ENCODE results near the gene BPHL.
A peak's percentile ranks its signal among the peaks of the same experiment; 100 is the strongest.
"Not testable (repeated sequence)": the region's sequence is repeated elsewhere in the genome, so short reads cannot be mapped to it uniquely, and the experiment has no call there.

The BPHL gene

DNA sequence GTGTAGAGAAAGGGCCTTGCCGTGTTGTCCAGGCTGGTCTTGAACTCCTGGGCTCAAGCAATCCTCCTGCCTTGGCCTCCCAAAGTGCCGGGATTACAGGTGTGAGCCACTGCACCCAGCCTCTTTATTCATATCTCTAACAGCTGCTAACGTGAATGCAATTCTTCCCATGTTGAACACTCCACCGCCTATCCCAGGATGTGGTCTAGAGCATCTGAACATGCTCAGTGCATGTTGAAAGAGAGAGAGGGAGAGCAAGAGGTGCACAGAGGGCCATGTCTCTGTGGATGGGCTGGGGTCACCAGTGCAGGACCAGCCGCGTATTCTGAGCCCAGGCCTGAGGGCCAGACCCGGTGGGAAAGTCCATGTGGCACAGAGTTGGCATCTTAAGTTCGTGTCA lies 26.1 kb downstream of the BPHL start:
- H3K4me3 ChIP-seq (ENCODE audit: control insufficient read depth, low read depth, low read length): no peak overlapping the region
- TF ChIP-seq, protein P1, sequence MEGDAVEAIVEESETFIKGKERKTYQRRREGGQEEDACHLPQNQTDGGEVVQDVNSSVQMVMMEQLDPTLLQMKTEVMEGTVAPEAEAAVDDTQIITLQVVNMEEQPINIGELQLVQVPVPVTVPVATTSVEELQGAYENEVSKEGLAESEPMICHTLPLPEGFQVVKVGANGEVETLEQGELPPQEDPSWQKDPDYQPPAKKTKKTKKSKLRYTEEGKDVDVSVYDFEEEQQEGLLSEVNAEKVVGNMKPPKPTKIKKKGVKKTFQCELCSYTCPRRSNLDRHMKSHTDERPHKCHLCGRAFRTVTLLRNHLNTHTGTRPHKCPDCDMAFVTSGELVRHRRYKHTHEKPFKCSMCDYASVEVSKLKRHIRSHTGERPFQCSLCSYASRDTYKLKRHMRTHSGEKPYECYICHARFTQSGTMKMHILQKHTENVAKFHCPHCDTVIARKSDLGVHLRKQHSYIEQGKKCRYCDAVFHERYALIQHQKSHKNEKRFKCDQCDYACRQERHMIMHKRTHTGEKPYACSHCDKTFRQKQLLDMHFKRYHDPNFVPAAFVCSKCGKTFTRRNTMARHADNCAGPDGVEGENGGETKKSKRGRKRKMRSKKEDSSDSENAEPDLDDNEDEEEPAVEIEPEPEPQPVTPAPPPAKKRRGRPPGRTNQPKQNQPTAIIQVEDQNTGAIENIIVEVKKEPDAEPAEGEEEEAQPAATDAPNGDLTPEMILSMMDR (IDR thresholded peaks at IDR 0.05; ENCODE audit: control insufficient read depth, insufficient read depth, low read depth, low read length, missing control alignments): no peak
- DNase-seq (ENCODE audit: low read depth): no peak

DNA sequence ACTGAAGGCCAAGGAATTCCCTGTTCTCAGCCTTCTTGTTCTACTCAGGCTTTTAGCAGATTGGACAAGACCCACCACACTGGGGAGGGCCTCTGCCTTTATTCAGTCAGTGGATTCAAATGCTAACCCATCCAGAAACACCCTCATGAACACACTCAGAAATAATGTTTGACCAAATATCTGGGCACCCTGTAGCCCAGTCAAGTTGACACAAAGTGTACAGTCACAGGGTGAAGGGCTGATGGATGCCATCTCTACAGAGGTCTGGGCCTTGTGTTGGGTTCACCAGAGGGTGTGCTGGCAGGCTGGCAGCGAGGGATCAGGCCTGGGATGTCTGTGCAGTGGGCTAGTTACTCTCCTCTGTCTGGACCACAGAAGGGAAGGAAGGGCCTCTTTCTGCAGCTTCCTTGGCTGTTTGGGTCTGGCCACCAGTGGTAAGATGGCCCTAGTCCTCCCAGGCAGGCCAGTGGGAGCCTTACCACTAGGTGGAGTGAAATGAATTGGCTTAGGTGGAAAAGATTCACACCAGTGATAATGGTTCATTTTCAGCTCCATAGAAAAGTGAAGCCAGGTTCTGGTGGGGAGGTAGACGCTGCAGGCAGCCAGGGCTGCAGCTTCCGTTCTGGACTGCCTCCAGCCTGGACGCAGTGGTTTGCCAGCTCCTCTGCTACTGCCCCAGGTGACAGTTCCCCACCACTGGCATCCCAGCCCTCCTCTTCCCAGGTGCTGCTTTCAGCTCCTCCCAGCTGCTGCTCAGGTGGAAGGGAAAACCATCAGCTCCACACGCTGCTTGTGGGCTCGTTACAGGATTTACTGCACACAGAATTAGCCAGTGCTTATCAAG lies 29.6 kb downstream of the BPHL start:
- DNase-seq (ENCODE audit: low read depth): no peak
- no peak overlapping the region for H3K4me3 ChIP-seq (ENCODE audit: control insufficient read depth, low read depth, low read length)
- TF ChIP-seq, protein P1 (IDR thresholded peaks at IDR 0.05; ENCODE audit: control insufficient read depth, insufficient read depth, low read depth, low read length, missing control alignments): no peak

DNA sequence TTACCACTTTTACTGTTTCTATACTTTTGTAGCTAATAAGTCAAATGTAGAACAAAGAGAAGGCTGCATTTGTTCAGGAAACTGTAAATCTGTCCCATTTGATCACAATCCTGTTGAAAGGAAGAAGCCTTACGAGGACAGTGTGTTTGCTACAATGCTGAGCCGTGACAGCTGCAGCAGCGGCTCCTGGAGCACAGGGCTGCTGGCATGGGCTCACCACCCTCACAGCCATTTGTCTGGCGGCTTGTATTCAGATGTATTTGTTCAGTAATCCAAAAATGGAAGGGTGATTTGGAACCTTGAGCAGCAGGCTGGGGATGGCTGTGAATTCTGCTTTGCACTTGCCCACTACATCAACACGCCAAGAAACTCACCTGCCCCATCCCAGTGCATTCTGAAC lies 33.2 kb downstream of the BPHL start:
- DNase-seq (ENCODE audit: low read depth): no peak
- no peak overlapping the region for H3K4me3 ChIP-seq (ENCODE audit: control insufficient read depth, low read depth, low read length)
- TF ChIP-seq, protein P1 (IDR thresholded peaks at IDR 0.05; ENCODE audit: control insufficient read depth, insufficient read depth, low read depth, low read length, missing control alignments): no peak

DNA sequence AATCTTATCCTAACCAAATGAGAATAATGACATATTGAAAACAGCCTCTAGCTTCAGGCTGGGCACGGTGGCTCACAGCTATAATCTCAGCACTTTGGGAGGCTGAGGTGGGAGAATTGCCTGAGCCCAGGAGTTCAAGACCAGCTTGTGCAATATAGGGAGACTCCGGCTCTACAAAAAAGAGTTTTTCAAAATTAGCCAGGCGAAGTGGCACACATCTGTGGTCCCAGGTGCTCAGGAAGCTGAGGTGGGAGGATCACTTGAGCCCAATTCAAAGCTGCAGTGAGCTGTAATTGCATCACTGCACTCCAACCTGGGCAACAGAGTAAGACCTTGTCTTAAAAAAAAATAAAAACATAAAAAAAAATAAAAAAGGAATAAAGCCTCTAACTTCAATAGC lies 34.2 kb downstream of the BPHL start:
- TF ChIP-seq, protein P1 (IDR thresholded peaks at IDR 0.05; ENCODE audit: control insufficient read depth, insufficient read depth, low read depth, low read length, missing control alignments): no peak
- no peak overlapping the region for H3K4me3 ChIP-seq (ENCODE audit: control insufficient read depth, low read depth, low read length)
- DNase-seq (ENCODE audit: low read depth): no peak

DNA sequence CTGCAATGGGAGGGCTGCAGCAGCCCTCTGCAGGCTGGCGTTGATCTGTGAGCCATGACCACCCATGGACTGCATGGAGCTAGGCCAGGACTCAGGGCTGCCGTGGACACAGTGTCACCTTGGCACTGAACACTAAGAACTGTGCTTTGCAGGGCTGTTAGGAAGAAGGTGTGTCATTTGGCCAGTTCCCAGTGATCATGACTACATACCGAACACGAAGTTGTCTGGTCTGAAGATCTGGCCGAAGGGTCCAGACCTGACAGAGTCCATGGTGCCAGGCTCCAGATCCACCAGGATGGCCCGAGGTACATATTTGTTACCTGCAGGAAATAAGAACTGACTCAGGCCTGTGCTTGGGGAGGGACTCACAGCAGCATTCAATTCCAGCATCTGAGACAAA lies 36.9 kb downstream of the BPHL start:
- H3K4me3 ChIP-seq (ENCODE audit: control insufficient read depth, low read depth, low read length); DNase-seq (ENCODE audit: low read depth): not testable (repeated sequence)

DNA sequence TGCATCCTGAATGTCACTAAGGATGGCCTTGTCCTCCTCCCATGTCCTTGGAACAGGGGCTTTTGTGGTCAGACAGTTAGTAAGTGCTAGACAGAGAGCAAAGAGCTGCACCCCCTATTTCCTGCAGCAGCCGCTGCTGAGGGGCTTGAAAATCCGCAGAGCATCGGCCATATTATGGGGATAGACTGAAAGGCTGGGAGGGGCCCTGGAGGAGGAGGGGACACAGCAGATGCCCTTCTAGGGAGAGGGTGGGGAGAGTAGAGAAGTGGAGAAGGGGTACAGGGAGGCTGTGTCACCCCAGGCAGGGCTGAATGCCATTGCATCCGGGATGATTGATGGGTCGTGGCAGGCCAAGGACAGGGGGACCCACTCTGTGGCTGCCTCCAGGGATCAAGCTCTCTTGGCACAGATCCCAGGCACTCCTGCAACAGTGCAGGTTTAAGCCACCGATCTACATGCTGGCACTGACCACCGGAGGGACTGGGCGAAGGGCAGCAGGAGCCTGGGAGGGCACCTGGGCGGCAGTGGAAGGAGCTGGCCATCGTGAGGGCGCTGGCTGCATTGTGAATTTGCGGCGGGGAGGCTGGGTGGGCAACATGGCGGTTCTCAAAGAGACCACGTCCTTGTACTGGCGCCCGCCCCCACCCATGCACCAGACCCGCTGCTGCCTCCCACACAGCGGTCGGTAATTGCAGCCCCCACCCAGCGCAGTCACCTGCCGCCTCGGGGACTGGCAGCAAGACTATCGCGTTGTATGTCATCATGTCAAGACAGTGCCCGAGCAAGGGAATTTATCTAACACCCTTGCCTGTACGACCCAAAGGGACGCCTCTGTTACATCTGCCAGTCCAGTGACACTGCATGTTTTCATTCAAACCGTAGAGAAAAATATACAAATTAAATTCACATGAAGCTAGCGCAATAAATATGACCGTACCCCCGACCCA lies 37.9 kb downstream of the BPHL start:
- DNase-seq (ENCODE audit: low read depth): not testable (repeated sequence)
- peak overlapping the region; percentile 62 for H3K4me3 ChIP-seq (ENCODE audit: control insufficient read depth, low read depth, low read length)

DNA sequence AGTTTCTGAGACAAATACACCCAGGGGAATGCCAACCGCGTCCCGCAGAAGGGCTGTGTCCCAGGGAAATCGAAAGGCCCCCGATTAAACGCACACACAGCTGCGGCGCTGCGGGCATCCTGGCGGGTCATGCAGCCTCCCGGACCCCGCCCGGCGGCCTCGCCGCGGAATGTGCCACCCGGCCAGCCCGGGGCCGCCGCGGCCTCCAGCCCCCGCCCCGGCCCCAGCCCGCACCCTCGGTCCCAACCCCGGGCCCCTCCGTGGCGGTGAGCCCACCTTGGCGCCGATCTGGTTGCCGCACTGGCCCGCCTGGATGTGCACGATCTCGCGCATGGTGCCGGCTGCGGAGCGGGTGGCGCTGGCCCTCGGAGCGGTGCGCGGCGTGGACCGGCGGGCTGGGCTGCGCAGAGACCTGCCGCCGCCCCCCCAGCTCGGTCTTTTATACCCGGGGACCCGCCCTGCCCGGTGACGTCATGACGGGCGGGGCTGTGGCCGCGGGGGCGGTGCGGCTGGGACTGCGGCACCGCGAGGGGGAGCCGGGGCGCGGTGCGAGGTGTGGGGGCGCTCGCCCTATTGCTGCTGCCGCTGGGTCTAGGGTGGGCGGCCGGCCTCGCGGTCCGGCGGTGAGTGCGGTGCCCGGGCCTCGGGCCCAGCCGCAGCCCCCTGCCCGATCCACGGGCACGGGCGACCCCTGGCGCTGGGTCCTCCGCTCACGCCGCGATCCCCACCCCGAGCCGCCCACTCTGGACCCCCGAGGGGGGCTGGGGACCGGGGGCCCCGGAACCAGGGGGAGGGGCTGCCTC lies 38.8 kb downstream of the BPHL start, which contains the start of gene TUBB2A:
TSS of gene TUBB2A (minus strand) at position 414 of the 803 bp plus-strand sequence. CDS start at position 333, 81 bp downstream.
- DNase-seq (ENCODE audit: low read depth): no peak
- H3K4me3 ChIP-seq (ENCODE audit: control insufficient read depth, low read depth, low read length): peak within 1 kb of the TSS; percentile 62
- TF ChIP-seq, protein P1 (IDR thresholded peaks at IDR 0.05; ENCODE audit: control insufficient read depth, insufficient read depth, low read depth, low read length, missing control alignments): no peak
